HG03159 (cell line): ENCODE results near the gene FMO2.
A peak's percentile ranks its signal among the peaks of the same experiment; 100 is the strongest.

ENCODE experiments used
- ATAC-seq: cut with Tn5 transposase; IDR thresholded peaks from one replicate; pipeline ENCODE4 v1.9.1; 2021; ENCODE audit warnings: mild to moderate bottlenecking, moderate library complexity; ENCODE audit not compliant: unreplicated experiment

Gene FMO2, protein sequence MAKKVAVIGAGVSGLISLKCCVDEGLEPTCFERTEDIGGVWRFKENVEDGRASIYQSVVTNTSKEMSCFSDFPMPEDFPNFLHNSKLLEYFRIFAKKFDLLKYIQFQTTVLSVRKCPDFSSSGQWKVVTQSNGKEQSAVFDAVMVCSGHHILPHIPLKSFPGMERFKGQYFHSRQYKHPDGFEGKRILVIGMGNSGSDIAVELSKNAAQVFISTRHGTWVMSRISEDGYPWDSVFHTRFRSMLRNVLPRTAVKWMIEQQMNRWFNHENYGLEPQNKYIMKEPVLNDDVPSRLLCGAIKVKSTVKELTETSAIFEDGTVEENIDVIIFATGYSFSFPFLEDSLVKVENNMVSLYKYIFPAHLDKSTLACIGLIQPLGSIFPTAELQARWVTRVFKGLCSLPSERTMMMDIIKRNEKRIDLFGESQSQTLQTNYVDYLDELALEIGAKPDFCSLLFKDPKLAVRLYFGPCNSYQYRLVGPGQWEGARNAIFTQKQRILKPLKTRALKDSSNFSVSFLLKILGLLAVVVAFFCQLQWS

DNA sequence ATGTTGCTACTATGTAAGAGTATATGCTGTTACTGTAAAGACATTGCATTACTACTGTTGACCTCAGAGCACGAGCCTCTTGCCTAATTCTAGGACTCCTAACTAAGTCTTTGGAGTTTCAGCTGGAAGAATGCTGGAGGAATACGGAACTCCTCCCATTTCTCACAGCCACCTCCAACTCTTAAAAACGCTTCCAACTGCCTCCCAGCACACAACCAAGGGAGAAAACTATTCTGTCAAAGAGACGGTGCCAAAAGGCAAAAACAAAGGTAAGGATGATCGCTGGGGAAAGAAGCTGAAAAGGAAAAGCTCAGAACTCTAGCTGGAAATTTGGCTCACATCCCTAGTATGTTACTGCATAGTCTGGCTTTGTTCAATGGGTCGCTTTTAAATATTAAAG lies at the start of gene FMO2:
Gene FMO2, plus strand, starts transcription at position 210 of the 400 bp plus-strand sequence. CDS start 414 bp downstream, outside the sequence.
- ATAC-seq, result no peak

DNA sequence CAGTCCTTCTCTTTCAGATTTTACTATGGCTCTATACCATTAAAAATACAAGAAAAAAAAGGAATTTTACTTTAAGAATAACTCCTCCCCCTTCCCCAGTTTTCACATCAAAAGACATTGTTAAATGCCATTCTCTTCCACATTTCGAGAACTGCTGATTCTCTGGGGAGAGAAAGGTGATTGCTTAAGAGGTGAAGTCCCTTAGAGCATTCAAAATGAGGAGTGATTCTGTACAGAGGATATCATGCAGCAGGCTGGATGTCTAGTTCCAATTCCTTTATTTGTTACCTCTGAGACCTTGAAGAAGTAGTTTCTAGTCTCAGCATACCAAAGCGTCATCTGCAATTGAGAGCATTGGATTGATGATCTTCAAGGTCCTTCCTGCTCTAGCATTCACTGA lies 47.5 kb upstream of the FMO2 start:
- no peak for ATAC-seq

DNA sequence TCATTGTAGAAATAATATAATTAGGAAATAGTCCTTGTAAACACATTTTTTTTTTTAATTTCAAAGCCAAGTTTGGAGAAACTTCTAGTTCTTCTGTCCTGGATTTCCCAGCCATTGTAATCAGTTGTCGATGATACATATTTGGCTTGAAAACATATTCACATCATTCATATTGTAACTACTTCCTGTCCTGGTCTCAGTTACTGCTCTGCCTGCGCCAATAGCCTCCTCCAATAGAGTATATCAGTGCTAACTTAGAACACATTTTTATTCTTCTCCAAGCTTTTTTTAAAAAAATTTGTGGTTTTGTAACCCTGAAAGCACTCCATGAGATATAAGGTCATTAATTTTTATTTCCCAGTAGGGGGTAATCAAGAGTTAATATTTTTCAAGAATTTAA lies 46.1 kb upstream of the FMO2 start:
- no peak for ATAC-seq

DNA sequence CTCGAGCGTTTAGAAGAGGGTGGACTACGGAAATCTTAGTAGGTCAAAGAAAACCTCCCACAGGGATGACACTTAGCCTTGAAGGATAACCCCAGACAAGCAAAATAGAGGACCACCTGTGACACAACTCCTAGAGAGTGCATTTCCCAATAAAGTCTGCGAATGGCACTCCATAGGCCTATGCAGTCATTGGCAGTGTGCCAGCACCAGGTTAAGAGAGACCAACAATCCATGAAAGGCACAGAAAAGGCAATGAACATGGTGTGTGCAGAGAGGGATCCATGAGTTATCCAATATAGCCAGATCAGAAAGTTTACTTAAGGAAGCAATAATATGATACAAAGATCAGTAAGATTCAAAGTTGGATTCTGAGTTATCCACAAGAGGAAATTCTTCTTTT lies 45.2 kb upstream of the FMO2 start:
- no peak for ATAC-seq

DNA sequence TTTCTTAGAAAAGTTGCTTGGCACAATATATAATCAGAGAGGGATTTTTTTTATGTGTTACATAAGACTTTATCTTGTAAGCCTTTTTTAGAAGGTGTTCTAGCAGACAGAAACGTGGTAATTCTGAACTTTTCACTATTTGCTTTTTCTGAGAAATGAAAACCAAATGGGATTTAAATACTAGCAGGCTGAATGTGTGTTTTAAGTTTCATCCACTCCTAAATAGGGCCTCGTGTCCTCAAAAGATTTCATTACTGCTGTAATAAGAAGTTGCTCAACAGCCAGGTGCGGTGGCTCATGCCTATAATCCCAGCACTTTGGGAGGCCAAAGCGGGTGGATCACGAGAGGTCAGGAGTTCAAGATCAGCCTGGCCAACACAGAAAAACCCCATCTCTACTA lies 44.7 kb upstream of the FMO2 start:
- ATAC-seq, result no peak

DNA sequence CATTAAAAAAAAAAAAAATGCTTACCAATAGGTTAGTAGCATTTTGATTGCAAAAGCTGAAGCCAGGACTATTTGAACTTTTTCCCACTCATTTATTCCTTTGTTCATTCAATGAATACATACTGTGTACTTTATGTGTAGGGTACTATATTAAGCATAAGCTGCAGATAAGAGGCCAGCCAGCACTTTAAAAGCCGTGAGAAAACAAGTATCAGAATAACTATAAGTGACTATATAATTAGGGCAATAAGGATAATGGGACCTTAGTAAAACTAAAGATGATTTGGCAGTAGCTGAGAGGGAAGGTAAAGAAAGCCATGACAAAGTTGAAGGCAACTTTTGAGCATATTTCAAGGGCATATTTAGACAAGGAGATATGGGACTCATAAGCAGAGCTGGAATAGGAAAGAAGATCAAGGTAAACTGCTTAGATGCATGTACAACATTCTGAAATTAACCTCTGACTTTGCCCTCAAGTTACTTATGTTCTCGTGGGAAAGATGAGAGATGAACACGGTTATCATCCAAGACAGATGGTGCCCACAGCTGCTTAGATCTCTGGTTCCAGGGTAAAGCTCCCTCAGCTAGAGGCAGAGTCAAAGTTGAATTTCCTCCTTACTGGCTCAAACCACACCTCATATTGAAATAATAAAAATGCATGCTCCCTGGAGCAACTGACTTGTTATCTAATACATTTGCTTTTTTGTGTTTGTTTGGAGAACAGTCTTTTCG lies 44.0 kb upstream of the FMO2 start:
- no peak for ATAC-seq

DNA sequence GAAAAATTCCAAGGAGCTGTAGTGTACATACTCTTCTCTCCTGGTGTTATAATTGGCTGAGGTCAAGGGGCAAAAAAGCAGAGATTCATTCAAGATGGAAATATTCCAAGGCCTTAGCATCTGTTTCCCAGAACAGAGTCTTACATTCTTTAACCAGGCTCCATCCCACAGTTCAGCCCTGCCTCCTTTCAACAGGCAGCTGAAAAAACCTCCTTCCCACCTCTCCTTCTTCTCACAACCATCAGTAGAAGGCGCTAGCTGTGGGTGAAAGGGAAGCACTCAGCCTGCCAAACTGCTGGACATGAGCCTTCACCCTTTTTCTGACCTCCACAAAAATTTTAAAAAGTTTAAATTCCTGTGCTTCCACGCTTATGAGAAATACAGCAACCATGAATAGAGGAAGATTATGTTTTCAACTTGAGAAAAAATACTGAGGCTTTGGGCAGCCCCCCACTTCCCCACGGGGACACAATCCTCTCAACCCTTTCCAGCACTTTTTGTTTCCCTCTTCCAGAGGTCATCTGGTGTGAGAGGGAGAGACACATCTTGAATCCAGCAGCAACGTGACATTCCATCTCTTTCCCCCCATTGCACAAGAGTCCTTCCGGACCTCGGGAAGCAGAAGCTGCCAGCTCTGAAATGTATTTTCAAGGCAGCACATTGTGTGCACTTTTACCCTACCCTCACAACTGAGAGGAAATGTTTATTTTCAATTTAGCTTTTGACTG lies 43.2 kb upstream of the FMO2 start:
- ATAC-seq, result no peak

DNA sequence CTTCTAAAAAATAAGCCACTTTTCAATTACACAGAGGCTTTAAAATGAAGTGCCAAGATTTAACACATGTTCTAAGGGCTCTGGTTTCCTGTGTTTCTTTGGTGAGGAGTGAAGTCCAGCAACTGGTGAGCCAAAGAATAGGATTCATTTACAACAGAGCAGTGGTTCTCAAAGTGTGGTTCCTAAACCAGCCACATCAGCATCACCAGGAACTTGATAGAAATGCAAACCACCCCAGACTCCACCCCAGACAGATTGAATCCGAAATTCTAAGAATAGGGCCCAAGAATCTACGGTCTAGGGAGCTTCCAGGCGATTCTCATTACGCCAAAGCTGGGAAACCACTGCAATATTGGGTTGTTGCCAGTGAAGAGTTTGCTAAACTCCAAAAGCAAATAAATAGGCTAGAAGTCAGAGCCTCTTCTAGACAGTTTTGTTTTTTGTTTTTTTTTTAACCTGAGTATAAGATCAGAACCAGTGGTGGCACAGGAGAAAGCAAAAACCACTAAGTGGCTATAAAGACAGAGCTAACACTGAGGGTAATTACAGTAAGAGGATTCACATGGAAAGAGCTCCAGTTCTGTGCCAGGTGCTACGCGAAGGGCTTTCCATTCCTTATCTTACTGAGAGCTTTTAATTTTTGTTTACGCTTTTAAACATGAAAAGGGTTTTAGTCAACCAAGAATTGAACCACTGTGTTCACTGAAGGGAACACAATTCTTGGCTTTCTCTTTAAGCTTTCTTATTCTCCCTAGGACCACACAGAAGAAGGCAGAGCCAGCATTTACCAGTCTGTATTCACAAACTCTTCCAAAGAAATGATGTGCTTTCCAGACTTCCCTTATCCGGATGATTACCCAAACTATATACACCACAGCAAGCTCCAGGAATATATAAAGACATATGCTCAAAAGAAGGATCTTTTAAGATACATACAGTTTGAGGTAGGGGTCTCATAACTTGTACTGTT lies 42.4 kb upstream of the FMO2 start:
- no peak for ATAC-seq

DNA sequence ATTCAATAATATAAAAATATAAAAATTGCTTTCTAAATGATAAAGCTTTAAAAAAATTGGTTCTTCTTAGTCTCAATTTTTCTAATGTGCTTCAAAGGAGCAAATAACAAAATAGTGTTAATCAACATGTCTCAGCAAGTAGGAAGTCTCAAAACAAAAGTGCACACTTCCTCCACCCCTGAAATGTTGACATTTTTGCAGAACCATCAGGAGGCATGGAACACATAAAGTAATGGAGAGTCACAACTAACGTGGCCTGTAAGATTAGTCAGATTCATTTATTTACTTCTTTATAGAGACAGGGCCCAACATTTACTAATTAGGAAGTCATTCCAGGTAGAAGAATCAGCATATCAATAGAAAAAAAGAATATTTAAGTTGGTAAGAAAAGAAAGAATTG lies 34.9 kb upstream of the FMO2 start:
- no peak for ATAC-seq

DNA sequence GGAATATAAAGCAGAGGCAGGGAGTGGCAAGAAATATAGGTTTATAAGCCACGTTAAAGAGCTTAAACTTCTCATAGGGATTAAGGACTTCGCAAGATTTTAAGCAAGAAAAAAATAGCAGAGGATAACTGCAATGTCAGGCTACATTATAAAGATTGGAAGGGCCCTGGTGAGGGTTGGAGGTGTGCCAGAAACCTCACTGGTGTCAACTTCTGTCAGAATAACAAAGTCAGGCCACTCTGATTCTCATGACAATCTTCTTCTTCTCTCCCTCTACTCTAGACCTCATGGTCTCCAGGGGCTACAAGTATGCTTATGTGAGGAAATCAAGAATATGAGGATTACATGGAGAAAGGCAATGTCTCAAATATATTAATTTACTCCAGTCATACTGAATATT lies 32.6 kb upstream of the FMO2 start:
- no peak for ATAC-seq

DNA sequence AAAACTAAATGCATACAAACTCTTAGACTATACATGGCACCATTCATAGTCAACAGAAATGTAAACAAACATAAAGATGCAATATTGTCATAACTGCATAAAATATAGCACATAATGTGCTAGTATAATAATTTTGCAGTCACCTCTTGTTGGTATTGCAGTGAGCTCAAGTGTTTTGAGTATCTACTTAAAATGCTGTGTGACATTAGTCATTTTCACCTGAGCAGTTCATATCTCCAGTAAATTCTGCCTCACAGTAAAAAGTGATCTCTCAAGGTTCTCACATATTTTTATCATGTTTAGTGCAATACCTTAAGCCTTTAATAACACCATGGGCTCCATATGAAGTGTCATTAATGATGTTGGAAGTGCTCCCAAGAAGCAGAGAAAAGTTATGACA lies 29.6 kb upstream of the FMO2 start:
- ATAC-seq, result no peak

DNA sequence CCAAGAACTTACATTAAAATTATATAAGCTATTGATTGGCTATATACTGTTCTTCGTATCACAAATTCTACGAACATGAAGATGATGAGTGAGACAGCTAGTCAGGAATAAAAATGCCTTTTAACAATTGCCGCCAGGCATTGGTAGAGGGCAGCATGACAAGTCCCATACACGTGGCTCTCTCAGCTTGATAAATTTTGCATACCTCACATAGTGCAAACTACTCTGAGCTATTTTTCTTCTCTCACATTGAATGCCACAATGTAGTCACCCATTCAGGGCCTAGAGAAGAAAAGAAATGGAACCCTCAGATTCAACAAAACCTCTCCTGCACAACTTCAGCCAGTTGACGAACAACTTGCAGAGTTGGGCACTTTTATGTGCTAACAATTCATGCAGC lies 27.0 kb upstream of the FMO2 start:
- no peak for ATAC-seq

DNA sequence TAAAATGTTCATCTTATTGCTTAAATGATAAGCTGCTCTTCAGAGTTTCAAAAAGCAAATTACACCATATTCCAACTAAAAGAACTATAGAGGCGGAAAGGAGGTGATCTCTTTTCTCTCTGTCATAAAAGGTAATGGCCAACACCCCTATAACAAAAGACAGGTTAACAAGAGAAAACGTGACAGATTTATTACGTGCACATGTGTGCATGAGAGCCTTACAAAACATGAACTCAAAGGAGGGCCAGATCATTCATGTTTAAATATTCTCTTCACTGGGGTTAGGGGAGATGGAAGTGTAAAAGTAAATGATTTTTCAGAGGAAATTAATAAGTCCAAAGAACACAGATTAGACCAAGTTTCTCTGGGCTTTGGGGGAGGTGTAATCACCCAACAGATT lies 26.5 kb upstream of the FMO2 start:
- ATAC-seq, result no peak

DNA sequence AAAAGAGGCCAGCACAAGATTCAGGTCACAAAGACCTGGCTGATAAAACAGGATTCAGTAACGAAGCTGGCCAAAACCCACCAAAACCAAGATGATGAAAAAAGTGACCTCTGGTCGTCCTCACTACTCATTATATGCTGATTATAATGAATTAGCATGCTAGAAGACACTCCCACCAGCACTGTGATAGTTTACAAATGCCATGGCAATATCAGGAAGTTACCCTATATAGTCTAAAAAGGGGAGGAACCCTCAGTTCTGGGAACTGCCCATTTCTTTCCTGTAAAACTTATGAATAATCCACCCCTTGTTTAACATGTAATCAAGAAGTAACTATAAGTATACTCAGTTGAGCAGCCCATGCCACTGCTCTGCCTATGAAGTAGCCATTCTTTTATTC lies 26.0 kb upstream of the FMO2 start:
- ATAC-seq, result no peak

DNA sequence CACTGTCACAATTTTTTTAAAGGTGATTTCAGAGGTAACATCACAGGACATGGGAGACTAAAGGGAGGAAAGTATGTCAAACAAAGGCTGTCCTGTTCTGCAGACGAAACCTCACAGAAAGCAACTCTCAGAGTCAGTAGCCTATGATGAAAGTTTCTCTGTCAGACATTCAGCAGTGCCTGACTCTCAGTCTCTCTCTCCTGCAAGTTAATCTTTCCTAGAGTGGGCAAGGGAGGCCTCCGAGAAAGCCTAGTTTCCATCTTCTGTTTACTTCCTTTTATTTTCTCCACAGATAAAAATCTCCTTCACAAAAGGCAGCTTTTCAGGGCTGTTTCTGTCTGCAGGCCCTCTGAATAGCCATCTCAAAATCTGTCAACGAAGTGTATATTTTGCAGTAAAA lies 24.9 kb upstream of the FMO2 start:
- peak; percentile 64 for ATAC-seq

DNA sequence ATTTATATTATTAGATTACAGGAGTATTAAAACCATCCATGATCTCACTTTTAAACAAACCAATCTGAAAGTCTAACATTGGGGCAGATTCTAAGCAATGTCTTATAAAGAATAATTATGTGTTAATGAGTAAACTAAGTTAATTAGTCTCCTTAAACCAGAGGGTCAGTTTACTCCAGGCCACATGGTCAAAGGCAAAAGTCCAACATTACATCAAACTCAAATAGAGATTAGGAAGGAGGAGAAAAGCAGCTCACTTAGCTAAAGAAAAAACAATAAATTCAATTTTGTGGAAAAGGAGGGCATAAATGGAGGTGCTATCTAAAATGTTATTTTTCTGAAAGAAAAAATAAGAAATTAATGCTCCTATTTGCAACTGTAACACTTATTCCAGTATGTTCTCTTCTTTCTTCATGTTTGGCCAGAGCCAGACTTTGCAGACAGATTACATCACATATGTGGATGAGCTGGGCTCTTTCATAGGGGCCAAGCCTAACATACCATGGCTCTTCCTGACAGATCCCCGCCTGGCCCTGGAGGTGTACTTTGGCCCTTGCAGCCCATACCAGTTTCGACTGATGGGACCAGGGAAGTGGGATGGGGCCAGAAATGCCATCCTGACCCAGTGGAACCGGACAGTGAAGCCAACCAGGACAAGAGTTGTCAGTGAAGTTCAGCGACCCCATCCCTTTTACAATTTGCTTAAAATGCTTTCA lies 24.3 kb upstream of the FMO2 start:
- ATAC-seq, result no peak

DNA sequence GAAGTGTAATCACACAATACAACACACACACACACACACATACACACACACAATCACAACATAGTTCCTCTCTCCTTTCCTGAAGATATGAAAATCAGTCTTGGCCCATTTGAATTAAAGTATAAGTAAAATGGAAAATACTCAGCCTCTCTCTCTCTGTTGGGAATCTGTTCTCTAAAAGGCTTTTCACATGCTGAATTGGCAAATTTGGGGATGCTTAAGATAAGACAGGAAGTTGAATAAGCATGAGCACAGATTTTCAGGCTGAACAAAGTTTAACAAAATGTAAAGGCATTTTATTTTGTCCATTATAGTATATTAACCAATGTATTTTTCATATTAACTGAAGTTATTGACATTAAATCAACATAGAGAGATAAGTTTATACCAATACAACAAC lies 23.7 kb upstream of the FMO2 start:
- ATAC-seq, result no peak

DNA sequence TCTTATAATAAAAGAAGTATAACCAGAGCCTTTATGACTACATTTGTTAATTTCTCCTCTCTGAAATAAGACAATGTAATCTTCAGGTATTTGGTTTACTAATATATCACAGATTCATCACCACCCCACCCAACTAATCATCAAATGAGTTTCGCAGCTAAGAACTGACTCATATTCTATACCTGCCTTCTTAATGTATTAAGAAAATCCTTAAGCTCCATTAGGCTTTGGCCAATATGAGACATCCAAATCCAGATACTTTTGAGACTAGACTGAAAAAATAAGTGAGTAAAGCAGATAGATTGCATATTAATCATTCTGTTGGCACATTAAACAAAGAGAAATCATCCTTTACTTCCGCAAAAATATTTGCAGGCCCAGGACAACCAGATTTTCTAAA lies 18.7 kb upstream of the FMO2 start:
- no peak for ATAC-seq

DNA sequence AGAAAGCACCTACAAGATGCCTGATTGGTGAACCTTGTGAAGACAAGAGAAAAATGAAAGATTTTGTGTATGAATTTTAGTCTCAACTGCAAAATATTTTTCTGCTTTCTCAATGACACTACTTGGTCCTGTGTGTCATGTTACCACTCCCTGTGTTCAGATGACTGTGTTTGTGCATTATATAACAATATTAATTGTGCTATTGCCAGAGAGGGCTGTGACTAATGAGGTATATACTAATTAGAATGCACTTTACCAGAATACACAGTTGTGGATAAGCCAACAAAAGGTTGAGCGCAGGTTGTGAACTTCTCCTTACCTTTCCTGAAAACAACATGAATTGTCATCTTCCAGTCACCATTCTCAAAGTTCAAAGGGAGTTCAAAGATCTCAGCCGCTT lies 17.3 kb upstream of the FMO2 start:
- ATAC-seq, result no peak

DNA sequence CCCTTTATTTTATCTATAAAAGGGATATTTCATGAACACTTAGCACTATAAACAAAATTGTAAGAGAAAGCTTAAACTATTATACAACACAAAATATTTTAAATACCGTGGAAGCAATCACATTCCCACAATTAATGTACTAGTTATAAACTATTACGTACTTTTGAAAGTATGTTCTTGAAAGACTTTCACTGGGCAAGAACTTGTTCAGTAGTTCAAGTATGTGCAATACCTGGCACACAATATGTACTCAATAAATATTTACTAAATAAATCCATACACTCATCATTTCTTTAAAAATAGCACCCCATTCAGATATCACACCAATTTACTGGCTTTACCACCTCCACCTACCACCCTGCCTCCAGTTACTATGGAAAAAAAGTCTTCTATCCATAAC lies 12.6 kb upstream of the FMO2 start:
- ATAC-seq, result no peak
